ENCODE measurements around the gene POLDIP2. TPM values are rescaled to one million over a fixed set of nuclear protein-coding genes. Genes with fewer than 3 reads are reported as not detected.
A peak's percentile ranks its signal among the peaks of the same experiment; 100 is the strongest.

POLDIP2 gene
- 100 to 1,000 TPM in 5 of 6 experiments, 10 to 100 TPM in 1; 92.5 to 156 (median 130) TPM for total RNA-seq
- long read RNA-seq, transcript POLDIP2-201 (11 exons, 2,121 nt): major isoform, 28 of 37 reads
- long read RNA-seq, partial matches to known transcripts: 9 of 37 reads
- long read RNA-seq, other reads (novel, unspliced or antisense): 0 of 37 reads

DNA sequence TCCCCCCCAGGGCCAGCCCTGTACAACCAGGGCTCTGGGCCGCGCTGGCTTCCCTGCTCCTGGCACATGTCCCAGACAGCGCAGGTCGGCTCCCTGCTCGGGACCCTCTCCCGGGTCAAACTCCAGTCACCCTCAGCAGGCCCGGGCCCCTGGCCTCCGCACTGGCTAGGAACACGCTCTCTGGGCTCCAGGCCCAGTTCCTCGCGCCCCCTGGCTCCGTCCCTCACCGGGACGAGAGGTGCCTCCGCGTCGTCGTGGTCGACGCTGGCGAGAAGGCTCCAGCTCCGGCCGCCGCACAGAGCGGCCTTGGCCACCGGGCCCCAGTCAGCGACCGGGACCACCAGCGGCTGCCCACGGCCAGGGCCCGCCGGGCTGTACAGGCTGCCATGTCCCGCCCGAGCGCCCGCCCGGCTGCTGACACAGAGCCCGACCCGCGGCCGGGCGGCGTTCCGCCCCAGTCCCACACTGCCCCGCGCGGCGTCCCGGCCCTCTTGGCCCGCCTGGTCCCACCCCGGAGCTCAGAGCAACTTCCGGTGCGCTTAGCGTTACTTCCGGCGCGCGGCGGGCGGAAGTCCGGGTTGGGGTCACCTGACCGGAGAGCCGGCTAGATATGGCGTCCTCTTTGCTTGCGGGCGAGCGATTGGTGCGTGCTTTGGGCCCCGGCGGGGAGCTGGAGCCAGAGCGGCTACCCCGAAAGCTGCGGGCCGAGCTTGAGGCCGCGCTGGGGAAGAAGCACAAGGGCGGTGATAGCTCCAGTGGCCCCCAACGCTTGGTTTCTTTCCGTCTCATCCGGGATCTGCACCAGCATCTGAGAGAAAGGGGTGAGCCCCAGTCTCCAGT, at the start of gene POLDIP2:
POLDIP2 (minus strand) TSS at position 467 of the 840 bp plus-strand sequence; CDS start at position 388, 79 bp downstream.
- TF ChIP-seq, protein P1, sequence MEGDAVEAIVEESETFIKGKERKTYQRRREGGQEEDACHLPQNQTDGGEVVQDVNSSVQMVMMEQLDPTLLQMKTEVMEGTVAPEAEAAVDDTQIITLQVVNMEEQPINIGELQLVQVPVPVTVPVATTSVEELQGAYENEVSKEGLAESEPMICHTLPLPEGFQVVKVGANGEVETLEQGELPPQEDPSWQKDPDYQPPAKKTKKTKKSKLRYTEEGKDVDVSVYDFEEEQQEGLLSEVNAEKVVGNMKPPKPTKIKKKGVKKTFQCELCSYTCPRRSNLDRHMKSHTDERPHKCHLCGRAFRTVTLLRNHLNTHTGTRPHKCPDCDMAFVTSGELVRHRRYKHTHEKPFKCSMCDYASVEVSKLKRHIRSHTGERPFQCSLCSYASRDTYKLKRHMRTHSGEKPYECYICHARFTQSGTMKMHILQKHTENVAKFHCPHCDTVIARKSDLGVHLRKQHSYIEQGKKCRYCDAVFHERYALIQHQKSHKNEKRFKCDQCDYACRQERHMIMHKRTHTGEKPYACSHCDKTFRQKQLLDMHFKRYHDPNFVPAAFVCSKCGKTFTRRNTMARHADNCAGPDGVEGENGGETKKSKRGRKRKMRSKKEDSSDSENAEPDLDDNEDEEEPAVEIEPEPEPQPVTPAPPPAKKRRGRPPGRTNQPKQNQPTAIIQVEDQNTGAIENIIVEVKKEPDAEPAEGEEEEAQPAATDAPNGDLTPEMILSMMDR (IDR thresholded peaks at IDR 0.05): no peak
- TF ChIP-seq POLR2A (IDR thresholded peaks at IDR 0.05): peak; percentile 97
- intact Hi-C loops (cut with DNase I): no loop called here
- DNase-seq: peak; percentile 96 to 97 (median 97)
- H3K27ac ChIP-seq: peak within 1 kb of the TSS; percentile 84 to 89 (median 86)
- no peaks in the 10 kb centered on the region for H3K27me3 ChIP-seq
- no peaks in the 10 kb centered on the region for H3K9me3 ChIP-seq
- peaks cover 0 to 19% (median 8%) of the 10 kb centered on the region in 4 donors for H3K4me1 ChIP-seq
- peak; percentile 96 to 99 (median 98) for ATAC-seq
- 0% methylated on average over 6 of the region's 80 CpGs for WGBS (ENCODE audit: insufficient coverage, low coverage, low lambda C conversion rate, missing lambda C conversion rate)
- peaks cover 0 to 62% (median 27%) of the 10 kb centered on the region in 4 donors for H3K36me3 ChIP-seq
- peak within 1 kb of the TSS; percentile 81 to 98 (median 90) for H3K4me3 ChIP-seq

GRCh38 chr17:28406473-28406814, 49.1 kb upstream of the POLDIP2 start:
- DNase-seq (no peak), ATAC-seq (no peak)
- Histone ChIP-seq H3K27me3 (no peaks in the 10 kb centered on the region), H3K4me3 (peak overlapping the region; percentile 83 to 94 (median 93)), H3K27ac (peak overlapping the region in 1 of 3 donors; percentile 81), H3K4me1 (peaks cover 0 to 25% (median 9%) of the 10 kb centered on the region in 4 donors), H3K9me3 (no peaks in the 10 kb centered on the region), H3K36me3 (peaks cover 0 to 20% (median 4%) of the 10 kb centered on the region in 4 donors)
- no peak for TF ChIP-seq POLR2A (IDR thresholded peaks at IDR 0.05)
- TF ChIP-seq, protein P1 (IDR thresholded peaks at IDR 0.05): no peak
- intact Hi-C loops (cut with DNase I): no loop called here
- WGBS (ENCODE audit: insufficient coverage, low coverage, low lambda C conversion rate, missing lambda C conversion rate): 24% methylated on average over 9 of the region's 9 CpGs

DNA sequence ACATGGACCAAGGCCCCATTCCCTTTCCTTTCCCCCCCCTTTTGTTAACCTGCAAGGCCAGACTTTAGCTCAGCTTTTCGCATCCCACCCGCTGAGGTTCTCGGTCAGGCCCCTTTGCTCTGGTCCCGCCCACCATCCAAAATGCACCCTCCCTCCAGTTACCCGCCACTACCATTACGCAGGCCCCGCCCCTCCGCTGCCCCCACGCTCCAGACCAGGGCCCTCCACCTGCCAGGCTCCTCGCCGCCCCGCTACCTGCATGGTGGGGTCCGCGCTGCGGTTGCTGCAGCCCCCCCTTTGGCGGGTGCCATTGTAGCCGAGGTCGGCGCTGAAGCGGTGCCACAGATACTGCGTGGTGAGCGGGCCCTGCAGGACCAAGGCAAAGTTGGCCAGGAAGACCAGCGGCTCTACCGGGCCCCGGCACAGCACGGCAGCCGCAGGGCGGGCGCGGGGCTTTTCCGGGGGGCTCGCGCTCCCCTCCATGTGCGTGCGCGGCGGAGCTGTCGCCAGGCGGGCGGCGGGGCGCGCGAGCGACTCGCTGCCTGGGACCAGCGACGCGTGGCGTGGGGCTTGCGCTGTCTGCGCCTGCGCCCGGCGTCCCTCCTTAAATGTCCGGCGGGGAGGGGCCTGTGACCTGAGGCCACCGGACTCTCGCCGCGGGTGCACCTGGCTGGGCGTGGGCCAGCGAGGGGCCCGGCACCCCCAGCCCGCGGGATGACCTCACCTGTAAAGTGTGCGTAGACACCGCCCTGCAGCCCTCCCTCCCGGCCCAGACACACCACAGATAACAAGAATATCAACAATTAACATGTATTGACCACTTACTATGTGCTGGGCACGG, 48.5 kb upstream of the POLDIP2 start, which contains the start of gene SLC46A1:
SLC46A1 (minus strand) TSS at position 581 of the 841 bp plus-strand sequence; CDS start at position 483, 98 bp downstream.
- Histone ChIP-seq H3K4me3 (peak within 1 kb of the TSS; percentile 83 to 94 (median 93)), H3K36me3 (peaks cover 0 to 26% (median 7%) of the 10 kb centered on the region in 4 donors), H3K4me1 (peaks cover 0 to 25% (median 9%) of the 10 kb centered on the region in 4 donors), H3K9me3 (no peaks in the 10 kb centered on the region), H3K27me3 (no peaks in the 10 kb centered on the region), H3K27ac (peak within 1 kb of the TSS; percentile 34 to 81 (median 37))
- TF ChIP-seq POLR2A (IDR thresholded peaks at IDR 0.05): peak; percentile 52
- TF ChIP-seq, protein P1 (IDR thresholded peaks at IDR 0.05): peak in 1 of 4 donors; percentile 3
- whole genome bisulfite sequencing (ENCODE audit: insufficient coverage, low coverage, low lambda C conversion rate, missing lambda C conversion rate): under 1% methylated on average over 22 of the region's 70 CpGs
- peak; percentile 73 to 84 (median 79) for DNase-seq
- intact Hi-C loops (cut with DNase I): no loop called here
- peak; percentile 73 to 80 (median 77) for ATAC-seq
